Left ventricle myocardium superior (tissue), 1 donor: ENCODE results near the gene NOC4L. TPM values are rescaled to one million over a fixed set of nuclear protein-coding genes. Genes with fewer than 3 reads are reported as not detected.

Experiments used
- ATAC-seq: fragments of 200-7000 bp; cut with Tn5 transposase; one replicate; pipeline ENCODE4 v1.9.1; 2020; ENCODE audit warnings: mild to moderate bottlenecking, moderate library complexity
- DNase-seq: peaks from one replicate; pipeline ENCODE4 v3.0.0-alpha.2; 2020
- intact Hi-C: fragments of 100-400 bp; cut with micrococcal nuclease; formaldehyde crosslinking; loops from one replicate; pipeline ENCODE4 v1.11.0; 2022
- total RNA-seq: library from RNA; stranded (reverse); fragmentation: NEBNext Ultra II Directional; extraction: Animal tissue kit (Norgen Biotek cat#: 25700); gene quantifications from one replicate; pipeline ENCODE4 v1.2.1, GENCODE V29; 2021
- donor health status: DM: no; HTN: yes; CAD: no; lungs with severe emphysema.

Gene NOC4L
- total RNA-seq, 1 donor from 2014 or later = 12.1 TPM

DNA sequence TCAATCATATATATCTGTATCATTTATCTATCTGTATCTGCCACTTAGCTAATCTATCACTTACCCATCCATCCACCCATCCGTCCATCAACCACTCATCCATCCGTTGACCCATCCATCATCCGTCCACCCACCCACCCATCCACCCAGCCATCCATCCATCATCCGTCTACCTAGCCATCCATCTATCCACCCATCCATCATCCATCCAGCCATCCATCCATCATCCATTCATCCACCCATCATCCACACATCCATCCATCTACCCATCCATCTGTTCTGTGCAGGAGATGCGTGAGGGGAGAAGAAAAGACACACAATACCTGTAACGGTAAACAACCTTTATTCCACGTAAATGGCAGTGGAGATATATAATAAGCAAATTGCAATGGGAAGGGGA, 20.2 kb downstream of the NOC4L start:
- ATAC-seq (no peak), DNase-seq (no peak)
- intact Hi-C loops = no loop called here

DNA sequence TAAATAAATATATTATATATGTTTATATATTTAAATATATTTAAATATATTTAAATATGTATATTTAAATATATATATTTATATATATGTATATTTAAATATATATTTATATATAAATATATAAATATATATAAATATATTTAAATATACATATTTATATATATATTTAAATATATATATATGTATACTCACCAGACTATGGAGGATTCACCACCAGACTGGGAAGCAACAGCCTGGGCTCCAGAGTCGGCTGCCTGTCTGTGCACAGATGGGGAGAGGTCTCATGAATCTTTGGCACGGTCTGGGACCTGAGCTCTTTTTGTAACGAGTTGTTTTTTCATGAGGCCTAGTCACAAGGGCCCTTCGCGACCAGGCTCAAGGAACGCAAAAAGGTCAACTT, 21.3 kb downstream of the NOC4L start:
- DNase-seq (no peak), ATAC-seq (no peak)
- intact Hi-C loops = no loop called here

DNA sequence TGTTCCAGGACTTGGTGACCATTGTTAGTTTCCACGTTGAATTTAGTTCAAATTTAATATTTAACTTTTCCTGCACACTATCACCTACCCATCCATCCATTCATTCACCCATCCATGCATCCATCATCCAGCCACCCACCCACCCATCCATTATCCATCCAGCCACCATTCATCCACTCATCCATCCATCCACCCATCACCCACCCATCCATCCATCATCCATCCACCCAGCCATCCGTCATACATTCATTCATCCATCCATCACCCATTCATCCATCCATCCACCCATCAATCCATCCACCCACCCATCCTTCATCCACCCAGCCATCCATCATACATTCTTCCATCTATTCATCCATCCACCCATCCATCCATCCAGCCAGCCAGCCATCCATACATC, 21.8 kb downstream of the NOC4L start:
- intact Hi-C loops = no loop called here
- ATAC-seq = no peak
- no peak for DNase-seq

DNA sequence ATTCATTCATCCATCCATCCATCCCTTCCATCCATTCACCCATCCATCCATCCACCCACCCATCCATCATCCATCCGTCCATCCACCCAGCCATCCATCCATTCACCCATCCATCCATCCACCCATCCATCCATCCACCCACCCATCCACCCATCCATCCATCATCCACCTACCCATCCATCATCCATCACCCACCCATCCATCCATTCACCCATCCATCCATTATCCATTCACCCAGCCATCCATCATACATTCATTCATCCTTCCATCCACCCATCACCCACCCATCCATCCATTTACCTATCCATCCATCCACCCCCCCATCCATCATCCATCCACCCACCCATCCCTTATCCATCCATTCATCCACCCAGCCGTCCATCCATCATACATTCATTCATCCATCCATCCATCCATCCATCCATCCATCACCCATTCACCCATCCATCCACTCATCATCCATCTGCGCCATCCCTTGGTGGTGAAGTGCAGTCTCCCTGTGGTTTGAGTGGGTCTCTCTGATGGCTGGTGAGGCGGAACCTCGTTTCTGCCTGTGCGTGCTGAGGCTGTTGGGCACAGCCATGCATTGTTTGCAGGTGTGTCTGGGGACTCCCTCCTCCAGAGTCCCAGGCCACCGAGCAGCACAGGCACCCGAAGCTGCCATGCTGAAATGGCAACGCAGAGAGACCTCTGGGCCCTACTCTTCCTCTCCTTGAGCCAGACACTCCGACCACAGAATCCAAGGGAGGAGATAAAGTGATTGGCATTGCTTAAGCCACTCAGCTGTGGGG, 22.7 kb downstream of the NOC4L start:
- intact Hi-C loops = no loop called here
- no peak for ATAC-seq
- no peak for DNase-seq

DNA sequence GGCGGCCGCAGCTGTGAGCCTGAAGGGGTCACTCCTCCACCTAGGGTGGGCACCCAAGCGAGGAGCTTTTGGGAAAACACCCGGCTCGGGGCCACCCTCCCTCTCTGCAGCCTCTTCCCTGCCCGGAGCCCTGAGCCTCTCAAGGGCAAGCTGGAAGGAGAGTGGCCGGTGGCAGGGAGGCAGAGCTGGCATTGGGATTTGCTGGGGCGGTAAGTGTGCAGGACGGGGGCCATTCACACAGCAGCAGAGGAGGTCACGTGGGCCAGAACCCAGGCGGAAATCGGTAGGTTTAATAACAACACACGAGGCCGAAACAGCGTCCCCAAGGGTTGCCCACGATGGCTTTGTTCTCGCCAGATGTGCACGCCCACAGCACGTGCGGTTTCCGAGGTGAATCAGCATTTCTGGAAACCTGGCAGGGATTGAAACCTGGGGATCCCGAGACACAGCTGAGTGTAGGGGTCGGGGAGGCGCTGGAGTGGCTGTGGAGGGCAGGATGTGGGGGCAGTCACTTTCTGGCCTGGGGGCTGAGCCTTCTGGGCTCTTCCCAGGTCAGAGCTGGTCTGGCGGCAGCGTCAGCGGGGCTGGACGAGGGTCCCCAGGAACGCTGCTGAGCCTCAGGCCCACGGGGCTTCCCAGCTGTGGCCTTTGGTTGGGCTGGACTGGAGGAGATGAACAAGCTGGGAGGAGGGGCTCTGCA, 23.5 kb downstream of the NOC4L start:
- ATAC-seq = no peak
- intact Hi-C loops = no loop called here

DNA sequence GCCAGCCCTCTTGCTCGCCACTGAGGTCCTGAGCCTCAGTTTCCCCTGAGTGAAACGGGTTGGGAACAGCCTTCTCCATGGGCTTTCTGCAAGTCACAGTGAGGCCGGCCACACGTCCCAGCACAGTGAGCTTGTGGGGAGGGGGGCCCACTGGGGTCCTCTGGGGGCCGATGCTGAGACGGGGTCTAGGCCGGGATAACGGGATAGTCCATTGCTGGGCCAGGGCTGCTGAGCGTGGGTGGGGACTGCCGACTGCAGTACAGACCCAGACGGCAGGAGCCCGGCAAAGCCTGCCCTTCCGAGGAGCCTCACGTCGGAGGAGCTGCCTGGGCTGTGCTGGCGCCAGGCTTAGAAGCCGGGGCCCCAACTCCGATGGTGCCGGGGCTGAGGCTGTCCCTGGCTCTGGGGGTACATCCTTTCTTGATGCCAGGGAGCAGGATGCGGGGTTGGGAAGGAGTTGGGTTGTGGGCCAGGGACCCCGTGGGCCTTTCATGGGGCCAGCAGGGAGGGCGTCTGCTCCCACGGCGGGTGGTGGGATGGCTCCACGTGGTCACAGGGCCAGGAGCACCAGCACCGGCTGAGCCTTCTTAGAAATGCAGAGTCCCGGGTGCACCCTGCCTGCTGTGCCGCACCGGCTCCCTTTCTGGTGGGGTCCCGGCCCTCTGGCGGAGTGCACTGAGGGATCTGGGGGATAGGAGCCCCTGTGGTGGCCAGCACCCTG, 24.2 kb downstream of the NOC4L start:
- intact Hi-C loops = no loop called here
- DNase-seq = peak; percentile 22
- ATAC-seq = no peak

More for the DNA sequence above, 23.5 kb downstream of the NOC4L start:
- DNase-seq = no peak

DNA sequence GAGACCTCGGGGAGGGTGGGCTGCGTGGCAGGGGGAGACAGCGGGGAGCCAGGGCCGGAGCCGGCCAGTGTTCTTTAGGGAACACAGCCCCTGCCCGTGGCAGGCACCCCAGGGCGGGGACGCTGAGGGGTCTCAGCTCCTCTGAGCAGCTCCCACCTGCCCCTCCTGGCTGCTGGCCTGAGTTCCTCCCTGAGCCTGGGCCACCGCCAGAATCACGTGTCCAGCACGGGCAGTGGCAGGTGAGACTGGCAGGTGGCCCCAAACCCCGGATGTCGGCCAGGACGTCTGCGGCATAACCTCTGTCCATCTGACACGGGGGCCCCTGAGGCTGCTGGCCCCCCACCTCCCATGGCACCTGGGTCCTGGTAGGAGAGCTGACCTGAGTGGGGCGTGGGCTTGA, 25.1 kb downstream of the NOC4L start:
- ATAC-seq (no peak), DNase-seq (peak; percentile 18)
- intact Hi-C loops = no loop called here

DNA sequence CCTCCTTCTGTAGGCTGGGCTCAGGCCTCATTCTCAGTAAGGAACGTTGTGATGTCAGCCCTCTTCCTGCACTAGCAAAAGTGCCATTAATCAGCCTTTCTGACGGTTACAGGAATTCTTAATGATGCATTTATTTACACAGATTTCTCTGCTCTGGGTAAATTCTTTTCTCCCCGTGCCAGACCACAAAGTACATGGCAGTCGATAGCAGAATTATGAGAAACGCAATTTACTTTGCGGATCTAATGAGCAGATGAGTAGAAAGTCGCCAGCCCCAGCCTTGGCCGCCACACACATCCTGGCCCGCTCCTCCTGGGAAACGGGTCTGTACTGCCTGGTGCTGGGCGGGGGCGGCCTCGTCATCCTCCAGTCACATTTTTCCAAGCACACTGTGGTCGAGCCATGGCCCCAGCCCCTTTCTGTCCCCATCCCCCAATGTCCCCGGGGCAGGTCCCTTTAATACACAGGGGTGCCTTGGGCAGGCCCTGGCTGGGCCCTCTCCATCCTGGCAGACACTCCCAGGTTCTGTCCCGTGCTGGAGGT, 25.9 kb downstream of the NOC4L start:
- ATAC-seq (no peak), DNase-seq (peak; percentile 9)

DNA sequence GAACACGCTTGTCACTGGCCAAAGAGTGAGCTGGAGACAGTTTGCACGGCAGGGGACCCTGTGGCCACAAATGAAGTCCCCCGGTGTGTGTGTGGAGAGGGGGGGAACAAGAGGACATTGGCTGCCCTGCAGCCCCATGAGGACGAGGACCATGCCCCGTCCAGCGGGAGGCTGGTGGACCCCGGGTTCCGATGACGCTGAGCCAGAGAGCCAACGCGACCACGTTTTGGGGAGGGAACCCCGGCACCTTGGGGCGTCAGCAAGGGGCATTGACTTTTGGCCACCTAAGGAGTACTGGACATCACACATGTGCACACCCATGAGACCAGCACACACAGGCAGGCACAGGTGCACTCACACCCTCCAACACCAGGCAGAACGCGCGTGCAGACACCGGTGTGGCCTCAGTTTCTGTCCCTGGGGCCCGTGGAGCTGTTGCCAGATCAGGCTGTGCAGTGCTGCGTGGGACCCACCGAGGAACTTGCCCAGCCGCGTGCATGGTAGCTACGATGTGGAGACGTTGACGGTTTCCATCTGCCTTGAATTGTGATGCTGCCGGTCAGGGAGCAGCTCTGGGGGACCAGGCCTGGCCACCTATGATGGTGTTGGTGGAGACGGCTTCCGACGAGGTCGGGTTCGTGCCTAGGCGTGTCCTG, 26.5 kb downstream of the NOC4L start:
- intact Hi-C loops = no loop called here
- DNase-seq = peak; percentile 21
- ATAC-seq = no peak

More for the DNA sequence above, 25.9 kb downstream of the NOC4L start:
- intact Hi-C loops = no loop called here

DNA sequence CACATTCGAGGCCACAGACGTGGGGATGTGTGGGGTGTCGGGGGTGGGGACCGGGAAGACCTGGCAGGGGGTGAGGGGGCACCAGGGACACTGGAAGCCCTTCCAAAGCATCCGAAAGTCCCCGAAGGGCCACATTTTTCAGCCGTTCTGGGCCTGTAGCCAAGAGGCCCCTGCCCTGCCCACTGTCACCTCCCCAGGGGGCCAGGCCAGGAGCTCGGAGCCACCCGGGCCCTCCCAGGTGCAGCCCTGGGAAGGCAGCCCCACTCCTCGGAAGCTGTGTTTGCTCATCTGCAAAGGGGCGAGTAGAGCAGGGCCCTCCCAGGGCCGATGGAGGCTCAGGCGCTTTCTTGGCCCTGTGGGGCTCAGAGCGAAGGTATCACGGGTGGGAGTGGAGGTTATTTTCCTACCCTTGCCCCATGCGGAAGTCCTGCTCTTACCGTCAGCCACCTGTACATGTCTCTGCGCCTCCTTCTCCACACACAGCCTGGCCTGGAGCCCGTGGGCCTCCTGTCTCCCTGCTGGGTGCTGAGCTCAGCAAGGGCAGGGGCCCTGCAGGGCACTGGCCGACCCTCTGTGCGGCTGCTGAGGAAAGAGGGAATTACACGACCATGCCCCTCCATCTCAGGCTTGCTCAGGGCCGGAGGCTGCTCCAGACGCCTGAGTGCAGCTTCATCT, 27.2 kb downstream of the NOC4L start:
- ATAC-seq (no peak), DNase-seq (no peak)
- intact Hi-C loops = no loop called here

DNA sequence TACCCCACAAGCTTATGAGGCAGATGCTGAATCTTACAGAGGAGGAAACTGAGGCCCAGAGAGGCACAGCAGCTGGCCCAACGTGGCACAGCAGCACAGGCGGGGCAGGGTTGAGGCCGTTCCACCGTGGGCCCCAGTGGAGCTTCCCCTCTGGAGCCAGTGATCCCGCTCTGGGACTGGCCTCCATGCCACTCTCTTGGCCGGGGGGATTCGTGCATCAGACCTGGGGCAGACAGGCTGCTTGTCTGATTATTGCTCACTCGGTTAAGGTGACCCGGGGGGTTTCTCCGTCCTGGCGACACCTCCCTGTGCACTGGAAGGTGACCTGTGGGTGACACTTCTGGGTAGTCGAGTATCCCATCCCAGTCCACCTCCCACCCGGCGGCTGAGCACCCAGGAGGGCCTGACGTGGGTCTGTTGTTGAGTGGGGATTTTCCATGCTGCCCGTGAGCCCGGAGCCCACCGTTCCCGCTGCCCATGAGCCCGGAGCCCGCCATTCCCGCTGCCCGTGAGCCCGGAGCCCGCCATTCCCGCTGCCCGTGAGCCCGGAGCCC, 27.8 kb downstream of the NOC4L start:
- intact Hi-C loops = no loop called here
- no peak for DNase-seq
- ATAC-seq = no peak

DNA sequence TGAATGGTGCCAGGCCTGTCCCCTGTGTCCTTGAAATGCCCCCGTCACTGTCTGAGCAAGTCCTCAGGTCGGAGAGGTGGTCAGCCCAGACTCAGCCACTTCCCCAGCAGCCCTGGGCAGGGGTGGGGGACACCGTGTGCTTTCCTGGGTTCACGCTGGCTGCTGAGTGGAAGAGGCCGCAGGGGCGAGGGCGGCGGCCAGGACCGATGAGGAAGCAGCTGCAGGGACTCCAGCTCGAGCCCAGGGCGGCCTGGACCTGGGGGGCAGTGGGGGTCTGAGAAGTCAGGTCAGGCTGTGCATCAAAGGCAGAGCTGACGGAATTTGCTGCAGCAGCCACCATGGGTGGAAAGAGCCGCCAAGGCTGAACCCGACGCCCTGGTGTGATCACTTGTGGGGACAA, 28.4 kb downstream of the NOC4L start:
- intact Hi-C loops = no loop called here
- no peak for DNase-seq
- ATAC-seq = no peak

DNA sequence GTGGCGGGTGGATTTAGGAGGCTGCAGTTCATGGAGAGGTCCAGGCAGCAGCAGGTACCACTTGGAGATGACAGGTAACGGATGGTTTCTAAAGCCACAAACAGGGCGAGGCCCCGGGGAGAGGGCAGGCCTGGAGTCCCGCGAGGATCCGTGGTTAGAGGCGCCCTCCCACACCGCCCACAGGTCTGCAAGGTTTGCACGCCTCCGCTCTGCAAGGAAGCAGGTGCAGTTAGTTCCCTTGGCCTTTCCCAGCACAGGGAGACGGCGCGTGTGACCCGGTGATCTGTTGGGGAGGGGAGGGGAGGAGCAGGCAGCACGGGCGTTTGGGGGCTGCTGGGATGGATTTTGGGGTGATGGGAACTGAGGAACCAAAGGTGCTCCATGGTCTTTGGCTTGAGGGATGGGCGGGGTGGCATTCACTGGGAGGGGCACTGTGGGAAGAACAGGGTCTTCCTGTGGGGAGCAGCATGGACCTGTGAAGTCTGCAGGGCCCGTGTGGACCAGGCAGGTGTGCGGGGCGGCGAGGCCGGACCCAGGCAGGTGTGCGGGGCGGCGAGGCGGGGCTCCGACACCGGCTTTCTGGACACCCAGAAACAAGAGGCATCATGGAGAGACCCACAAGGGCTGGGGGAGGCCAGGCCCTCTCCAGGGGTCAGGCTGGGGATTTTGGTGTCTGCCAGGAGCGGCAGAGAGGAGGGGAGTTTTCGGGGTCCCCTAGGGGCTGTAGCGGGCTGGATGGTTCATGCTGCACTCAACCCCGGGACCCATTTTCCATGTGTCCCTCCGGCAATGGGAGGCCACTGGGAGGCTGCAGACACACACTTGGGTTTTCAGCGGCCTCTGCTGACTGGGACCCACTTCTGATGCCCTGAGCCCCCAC, 29.1 kb downstream of the NOC4L start:
- ATAC-seq (no peak), DNase-seq (peak; percentile 21)
- intact Hi-C loops = no loop called here

DNA sequence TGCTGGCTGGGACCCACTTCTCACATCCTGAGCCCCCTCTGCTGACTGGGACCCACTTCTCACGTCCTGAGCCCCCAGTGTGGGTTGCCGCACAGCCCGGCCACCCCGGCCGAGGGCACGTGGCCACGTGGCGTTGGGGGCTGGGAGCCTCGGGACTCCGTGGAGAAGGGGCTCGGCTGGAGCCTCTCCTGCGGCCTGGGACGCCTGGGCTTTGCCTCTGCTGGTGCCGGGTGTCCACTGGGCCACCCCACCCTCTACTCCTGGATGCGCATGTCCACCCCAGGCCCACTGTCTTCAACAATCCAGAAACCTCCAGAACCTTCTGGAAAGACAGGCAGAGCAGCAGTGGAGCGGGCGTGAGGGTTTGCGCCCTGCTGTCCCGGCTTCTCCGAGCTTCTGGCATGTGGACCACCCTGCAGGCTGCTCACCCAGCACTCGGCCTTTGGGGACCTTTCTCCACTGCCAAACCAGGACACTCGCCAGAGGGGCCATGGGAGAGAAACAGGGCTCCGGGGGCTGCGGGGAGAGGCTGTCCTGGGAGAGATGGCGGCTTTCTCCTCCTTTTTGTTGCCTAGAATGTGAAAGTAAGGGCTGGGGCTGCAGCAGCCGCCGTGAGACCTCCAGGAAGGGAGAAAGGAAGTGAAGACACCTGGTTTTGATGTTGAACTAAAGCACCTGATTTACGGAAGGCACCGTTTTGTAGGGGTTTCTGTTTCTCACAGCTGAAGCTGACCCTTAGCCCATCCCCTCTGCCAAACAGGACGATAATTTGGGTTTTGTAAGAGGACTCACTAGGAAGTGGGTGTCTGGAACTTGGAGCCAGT, 30.0 kb downstream of the NOC4L start:
- no peak for DNase-seq
- intact Hi-C loops = no loop called here
- ATAC-seq = no peak

DNA sequence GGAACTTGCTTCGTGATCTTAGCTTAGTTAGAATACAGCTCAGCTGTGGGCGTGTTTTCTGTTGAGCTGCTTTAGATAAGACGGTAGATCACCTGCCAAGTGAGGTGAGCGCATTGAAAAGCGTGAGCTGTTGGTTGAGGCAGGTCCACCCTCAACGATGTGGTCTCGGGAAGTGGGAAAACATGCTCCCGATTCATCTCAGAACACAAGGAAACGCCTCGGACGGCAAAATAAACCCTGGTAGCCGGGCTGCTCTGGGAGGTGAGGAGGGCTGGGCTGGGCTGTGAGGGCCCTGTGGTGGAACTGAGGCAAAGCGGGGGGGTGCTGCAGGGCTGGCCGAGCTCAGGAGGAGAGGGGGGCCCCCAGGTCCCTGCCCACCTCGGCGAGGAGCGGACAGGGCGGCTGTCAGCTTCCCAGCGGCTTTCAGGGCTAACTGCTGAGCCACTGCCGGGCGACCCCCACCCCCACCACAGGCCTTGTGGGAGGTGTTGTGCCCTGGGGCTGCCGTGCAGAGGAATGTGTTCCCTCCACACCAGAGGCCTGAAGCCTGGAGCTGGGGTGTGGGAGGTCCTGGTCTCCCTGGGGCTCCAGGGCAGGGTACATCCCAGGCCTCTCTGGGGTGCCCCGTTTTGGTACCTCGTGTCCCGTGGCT, 30.7 kb downstream of the NOC4L start:
- ATAC-seq = no peak
- intact Hi-C loops = no loop called here
- peak; percentile 9 for DNase-seq
